AG08395 (cell line): Measurements from ENCODE around the gene ADGRL1.
"Not testable (repeated sequence)": the region's sequence is repeated elsewhere in the genome, so short reads cannot be mapped to it uniquely, and the experiment has no call there.

ENCODE experiments used
- DNase-seq: peaks from one replicate; pipeline ENCODE4 v3.0.0; 2012; ENCODE audit warnings: mixed read lengths, low spot score

The ADGRL1 gene

GRCh38 chr19:14189415-14189814 is 16.6 kb downstream of the ADGRL1 start:
- no peak for DNase-seq

DNA sequence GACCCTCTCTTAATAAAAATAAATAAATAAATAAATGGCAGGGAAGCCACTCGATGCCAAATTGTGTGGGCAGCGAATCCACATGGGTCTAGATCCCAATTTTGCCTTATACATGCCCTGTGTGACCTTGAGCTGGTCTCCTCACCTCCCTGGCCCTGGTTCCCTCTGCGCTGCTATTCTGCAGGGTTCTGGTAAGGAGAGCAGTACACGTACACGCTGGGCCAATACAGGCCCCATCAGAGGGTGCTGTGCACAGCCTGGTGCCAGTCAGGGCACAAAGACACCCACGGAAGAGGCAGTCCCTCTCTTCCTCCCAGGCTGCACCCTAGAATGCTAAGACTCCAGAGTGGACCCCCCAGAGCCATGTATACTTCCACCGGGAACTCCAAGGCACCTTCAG is 17.9 kb downstream of the ADGRL1 start:
- not testable (repeated sequence) for DNase-seq

GRCh38 chr19:14187561-14187960 is 18.4 kb downstream of the ADGRL1 start:
- no peak for DNase-seq

DNA sequence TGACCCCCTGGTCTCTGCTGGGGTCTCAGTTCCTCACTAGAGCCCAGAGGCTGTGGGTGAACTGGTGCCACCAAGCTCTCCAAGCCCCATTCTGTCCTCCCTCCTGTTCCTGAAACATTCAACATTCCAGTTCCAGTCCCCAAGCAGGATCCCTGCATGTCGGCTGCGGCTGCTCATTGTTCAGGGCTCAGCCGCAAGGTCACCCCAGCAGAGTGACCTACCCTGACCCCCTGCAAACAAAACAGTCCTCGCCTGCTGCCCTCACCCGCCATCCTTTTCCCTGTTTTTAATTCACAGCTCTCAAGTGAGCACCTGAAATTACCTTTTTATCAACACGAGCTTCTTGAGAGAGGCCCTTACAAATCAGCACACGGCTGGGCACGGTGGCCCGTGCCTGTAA is 19.3 kb downstream of the ADGRL1 start:
- DNase-seq, result not testable (repeated sequence)

DNA sequence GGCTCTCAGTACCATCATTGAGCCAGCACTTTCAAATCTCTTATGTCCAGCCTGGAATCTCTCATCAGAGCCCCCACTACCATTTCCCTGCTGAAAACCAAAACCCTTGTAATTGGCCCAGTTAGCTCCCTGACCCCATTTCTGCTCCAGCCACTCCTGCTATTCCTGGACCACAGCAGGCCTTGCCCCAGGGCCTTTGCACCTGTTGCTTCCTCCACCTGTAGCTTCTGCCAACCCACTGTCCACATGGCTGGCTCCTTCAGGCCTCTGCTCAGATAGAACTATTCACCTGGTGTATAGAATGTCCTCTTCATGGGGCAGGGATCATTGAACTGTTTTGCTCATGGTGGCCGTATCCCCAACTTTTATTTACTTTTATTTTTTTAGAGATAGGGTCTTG is 20.3 kb downstream of the ADGRL1 start:
- DNase-seq, result not testable (repeated sequence)

DNA sequence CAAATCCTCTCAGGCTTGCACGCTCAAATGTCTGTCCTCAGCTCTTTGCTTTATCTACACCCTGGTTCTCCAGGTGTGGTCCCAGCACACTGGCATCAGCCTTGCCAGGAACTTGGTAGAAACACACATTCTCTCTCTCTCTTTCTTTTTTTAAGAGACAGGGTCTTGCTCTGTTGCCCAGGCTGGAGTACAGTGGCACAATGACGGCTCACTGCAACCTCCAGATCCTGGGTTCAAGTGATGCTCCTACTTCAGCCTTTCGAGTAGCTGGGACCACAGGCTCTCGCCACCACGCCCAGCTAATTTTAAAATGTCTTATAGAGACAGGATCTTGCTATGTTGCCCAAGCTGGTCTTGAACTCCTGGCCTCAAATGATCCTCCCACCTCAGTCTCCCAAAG is 20.8 kb downstream of the ADGRL1 start:
- no peak for DNase-seq

GRCh38 chr19:14183741-14184350 is 22.1 kb downstream of the ADGRL1 start:
- DNase-seq, result no peak

DNA sequence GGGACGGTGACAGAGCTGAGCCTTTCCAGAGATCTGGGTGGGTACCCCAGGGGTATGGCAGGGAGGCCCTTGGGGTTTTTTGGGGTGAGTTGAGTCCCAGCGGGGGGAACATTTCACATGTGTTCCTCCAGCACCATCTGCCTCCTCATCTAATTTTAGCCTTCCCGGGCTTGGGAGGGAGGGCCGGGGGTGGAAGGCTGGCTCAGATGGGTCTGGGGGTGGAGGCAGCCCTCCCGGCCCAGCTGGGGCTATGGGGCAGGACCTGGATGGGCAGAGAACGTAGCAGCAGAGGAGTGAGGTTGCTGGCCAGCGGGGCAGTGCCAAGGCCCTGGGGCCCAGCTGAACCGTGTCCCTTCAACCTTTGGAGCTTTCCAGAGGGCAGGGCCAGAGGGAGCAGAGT is 23.5 kb downstream of the ADGRL1 start:
- no peak for DNase-seq

DNA sequence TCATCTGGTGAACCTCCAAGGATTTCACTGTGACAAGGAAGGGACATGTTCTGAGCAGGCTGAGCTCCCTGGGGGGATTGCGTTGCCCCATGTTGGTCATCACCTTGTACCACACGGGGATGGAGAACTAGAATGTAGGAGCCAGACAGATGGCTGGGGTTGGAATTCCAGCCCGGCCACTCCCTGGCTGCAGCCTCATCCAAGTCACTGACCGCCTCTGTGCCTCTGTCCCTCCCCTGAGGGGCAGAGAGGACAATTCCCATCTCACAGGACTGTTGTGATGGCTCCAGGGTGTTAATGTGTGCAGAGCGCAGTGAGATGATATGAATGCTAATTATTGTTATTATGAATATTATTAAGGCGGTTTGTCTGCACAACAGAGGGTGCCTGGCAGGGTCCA is 24.1 kb downstream of the ADGRL1 start:
- DNase-seq, result no peak

DNA sequence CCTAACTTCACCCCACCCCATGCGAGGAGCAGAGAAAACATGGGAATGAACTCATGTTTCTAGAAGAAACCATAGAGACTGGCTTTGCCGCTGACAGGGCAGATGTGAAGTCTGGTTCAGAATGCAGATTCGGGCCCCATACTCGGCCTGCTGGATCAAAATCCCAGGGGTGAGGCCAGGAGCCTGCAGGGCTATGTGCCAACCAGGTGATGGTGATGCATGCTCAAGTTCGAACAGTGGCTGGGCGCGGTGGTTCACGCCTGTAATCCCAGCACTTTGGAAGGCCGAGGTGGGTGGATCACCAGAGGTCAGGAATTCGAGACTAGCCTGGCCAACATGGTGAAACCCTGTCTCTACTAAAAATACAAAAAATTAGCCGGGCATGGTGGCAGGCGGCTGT is 24.8 kb downstream of the ADGRL1 start:
- DNase-seq, result not testable (repeated sequence)

- no peak for DNase-seq
Measured at GRCh38 chr19:14177496-14178074, 28.4 kb downstream of the ADGRL1 start.

DNA sequence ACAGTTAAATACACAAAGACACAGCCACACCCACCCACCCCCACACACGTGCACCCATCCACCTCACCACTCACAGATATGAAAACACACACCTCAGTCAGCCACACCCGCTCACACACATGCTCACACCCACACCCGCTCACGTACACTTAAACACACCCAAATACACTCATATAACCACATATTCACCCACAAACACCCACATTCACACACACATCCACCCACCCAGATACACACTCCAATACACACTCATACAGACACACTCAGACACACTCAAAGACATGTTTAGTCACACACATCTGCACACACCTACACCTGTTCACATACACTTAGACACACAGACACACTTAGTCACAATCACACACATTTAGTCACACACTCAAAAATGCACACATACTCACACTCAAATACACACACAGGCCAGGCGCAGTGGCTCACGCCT is 30.6 kb downstream of the ADGRL1 start:
- DNase-seq, result no peak

DNA sequence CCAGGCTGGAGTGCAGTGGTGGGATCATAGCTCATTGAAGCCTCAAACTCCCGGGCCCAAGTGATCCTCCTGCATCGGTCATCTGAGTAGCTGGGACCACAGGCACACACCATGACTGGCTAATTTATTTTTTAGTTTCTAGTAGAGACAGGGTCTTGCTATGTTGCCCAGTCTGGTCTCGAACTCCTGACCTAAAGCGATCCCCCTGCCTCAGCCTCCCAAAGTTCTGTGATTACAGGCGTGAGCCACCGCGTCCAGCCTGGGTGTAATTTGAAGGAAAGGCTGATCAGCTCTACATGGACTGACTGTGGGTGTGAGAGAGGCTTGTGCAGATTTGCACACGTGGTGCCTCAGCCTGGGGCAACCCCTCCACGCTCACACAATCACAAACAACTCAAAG is 31.1 kb downstream of the ADGRL1 start:
- DNase-seq, result no peak

DNA sequence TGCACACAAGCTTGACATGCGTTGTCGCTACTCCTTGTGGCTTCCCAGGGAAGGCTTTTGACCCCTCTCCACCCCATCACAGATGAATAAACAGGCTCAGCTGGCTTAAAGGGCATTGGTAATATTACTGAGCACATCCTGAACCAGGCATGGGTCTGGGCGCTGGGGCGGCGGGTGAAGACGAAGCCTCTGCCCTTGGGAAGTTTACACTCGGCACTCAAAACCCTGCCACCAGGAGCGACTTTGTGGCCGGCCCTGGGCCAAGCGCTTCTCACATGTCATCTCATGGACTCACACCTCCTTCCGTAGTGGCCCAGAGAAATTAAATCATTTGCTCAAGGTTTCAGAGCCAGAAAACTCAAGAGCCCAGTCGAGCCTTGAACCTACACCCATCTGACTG is 37.0 kb downstream of the ADGRL1 start:
- DNase-seq, result no peak

DNA sequence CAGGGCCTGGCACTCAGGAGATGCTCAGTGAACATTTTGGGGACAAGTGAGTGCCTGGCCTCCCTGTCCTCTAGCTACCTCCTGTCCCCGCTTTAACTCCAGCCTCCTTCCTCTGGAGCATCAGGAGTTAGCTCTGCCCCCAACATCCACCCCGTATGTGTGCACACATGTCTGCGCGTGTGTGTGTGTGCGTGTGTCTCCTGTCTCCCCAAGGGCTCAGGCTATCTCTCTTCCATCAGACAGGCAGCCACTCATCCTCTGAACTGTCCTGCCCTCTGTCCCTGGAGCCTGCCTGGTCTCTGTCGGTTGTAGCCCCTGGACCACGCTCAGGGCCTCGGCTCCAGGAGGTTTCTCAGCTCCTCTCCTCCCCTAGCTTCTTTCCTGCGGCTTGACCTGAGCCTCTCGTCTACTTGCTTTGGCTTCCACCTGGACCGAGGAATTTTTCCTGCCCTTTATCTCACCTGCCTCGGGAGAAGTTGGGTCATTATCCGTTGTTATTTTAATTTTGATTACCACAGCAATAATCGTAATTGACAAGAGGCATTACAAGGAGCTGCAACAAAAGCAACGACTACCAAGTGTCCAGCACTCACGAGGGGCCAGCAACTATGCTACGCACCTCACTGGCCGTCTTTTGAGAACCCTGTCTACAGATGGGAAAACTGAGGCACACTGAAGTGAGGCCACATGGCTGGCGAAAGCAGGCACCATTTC is 37.6 kb downstream of the ADGRL1 start:
- no peak for DNase-seq

DNA sequence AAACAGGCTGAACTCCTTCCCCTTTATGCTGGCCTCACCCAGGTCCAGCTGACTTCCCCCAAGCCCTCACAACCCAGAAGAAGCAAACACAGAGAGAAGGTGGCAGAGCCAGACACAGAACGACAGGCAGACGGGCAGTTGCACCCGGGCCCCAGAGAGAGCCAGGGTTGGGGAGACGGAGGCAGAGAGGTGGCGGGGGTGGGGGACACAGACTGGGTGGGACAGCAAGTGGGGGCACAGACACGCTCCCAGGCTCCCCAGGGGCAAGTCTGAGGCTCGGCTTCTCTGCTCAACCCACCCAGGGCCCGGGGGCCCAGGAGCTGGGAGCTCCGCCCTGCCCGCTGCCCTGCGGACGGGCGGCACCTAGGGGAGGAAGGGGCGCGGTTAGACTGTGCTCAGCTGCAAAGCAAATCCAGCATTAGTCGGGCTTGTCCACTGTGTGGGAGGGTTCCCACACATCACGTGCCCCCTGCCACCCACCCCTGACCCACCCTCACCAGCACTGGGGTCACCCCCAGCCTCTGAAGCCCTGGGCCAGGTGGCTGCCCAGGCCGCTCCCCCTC is 38.3 kb downstream of the ADGRL1 start:
- no peak for DNase-seq

DNA sequence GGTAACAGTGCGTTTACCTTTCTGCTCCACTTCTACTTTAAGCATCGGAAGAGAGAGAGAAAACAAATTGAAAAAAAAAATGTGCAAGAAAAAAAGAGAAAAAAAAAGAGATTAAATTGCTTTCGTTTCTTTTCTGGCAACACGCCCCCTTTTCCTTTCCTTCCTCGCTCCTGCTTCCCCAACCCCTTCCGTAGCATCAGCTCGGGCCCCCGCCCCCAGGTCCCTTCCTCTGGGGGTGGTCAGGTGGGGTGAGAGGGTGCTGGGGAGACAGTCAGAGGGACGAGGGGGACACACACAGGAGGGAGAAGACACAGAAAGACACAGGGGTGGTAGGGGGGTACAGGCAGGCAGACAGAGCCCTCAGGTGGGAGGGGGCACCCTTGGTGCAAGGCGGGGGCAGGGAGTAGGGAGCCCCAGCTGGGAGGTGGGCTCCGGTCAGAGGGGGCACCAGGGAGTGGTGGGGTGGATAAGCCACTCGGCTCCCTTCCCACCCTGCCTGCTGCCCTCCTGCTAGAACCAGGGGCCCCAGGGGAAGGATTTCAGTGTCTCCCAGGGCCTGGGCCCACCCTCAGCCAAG is 38.9 kb downstream of the ADGRL1 start:
- no peak for DNase-seq

GRCh38 chr19:14165990-14166830 is 39.8 kb downstream of the ADGRL1 start:
- DNase-seq, result no peak

DNA sequence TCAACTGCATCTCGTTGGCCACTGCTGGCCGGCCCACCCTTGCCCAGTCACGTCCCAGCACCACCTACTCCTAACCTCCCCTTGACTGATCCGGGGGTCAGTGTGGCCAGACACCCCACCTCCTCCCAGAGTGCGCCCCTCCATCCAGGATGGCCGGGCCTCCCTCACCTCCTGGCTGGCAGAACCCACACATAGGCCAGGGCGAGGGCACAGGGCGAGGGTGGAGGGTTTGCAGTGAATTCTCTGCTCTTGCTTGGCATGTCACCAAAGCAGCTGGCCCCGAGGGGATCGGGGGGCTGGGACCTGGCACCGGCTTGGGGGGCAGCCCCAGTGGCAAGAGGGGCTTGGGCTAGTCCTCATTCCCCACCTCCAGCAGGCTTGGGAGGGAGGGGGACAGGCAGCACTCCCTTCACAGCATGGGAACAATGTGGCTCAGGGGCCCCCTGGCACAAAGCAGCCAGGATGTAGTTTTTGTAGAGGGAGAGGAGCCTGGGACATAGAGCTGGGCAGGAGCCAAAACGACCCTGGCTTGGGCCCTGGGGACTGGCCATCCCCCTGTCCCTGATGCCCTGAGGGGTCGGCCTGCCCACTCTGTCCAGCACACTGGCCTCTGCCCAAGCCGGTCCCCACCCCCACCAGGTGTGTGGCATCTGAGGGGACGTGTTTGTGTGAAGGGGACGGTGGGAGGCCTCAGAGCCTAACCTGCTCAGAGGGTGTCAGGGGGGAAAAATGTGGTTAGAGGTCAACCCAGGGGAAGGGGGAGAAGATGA is 41.1 kb downstream of the ADGRL1 start:
- DNase-seq, result no peak

DNA sequence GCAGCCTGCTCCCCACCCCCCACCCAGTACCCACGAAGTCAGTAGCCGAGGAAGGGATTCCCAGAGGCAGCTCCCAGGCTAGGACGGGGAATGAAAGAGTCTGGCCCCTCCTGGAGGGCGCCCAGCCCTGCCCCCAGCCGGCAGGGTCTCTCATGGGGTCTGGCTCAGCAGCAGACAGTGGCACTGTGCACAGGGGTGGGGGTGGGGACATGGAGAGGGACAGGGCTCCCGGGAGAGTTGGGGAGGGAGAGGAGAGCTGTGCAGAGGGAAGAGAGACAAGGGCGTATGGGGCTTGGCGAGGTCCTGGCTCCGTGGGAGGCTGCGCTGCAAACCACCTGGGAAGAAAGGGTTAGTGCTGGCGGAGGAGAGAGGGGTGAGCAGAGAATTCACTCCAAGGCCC is 41.9 kb downstream of the ADGRL1 start:
- no peak for DNase-seq

- DNase-seq, result no peak
Measured at GRCh38 chr19:14162871-14163297, 43.1 kb downstream of the ADGRL1 start.
